KMS-11 (cell line): ENCODE data around the gene RPL12.

ENCODE experiments used
- H2AFZ ChIP-seq: fragments of 200-600 bp; sonication (generic); 2 replicates; pipeline ENCODE4 v1.6.1; 2016; ENCODE audit warnings: antibody characterized with exemption, mixed run types, low read depth
- H3K27ac ChIP-seq: fragments of 200-600 bp; sonication (generic); 2 replicates; pipeline ENCODE4 v1.6.1; 2016; ENCODE audit warnings: mild to moderate bottlenecking, mixed run types
- H3K27me3 ChIP-seq: fragments of 200-600 bp; sonication (generic); 2 replicates; pipeline ENCODE4 v1.6.1; 2017; ENCODE audit warnings: mild to moderate bottlenecking, low read depth, mixed run types, moderate library complexity; ENCODE audit not compliant: insufficient read depth
- H3K36me3 ChIP-seq: fragments of 200-600 bp; sonication (generic); 2 replicates; pipeline ENCODE4 v1.6.1; 2017; ENCODE audit warnings: mild to moderate bottlenecking, mixed run types; ENCODE audit not compliant: insufficient read depth
- H3K4me1 ChIP-seq: fragments of 200-600 bp; sonication (generic); 2 replicates; pipeline ENCODE4 v1.6.1; 2016; ENCODE audit warnings: mild to moderate bottlenecking, low read depth, mixed run types; ENCODE audit not compliant: poor library complexity, severe bottlenecking
- H3K4me2 ChIP-seq: fragments of 200-600 bp; sonication (generic); 2 replicates; pipeline ENCODE4 v1.7.0; 2016; ENCODE audit warnings: mild to moderate bottlenecking, mixed run types
- H3K4me3 ChIP-seq: fragments of 200-600 bp; sonication (generic); IDR thresholded peaks from 2 replicates; pipeline ENCODE4 v1.6.1; 2017; ENCODE audit warnings: low read depth, low read length, mixed read lengths; ENCODE audit not compliant: insufficient read depth
- H3K79me2 ChIP-seq: fragments of 200-600 bp; sonication (generic); 2 replicates; pipeline ENCODE4 v1.6.1; 2016; ENCODE audit warnings: low read depth, mixed run types; ENCODE audit not compliant: insufficient read depth
- H3K9ac ChIP-seq: fragments of 200-600 bp; sonication (generic); 2 replicates; pipeline ENCODE4 v1.6.1; 2016; ENCODE audit warnings: mild to moderate bottlenecking, mixed run types
- H4K20me1 ChIP-seq: fragments of 200-600 bp; sonication (generic); 2 replicates; pipeline ENCODE4 v1.6.1; 2016; ENCODE audit warnings: mild to moderate bottlenecking, mixed run types; ENCODE audit not compliant: insufficient read depth
- CTCF ChIP-seq: fragments of 200-600 bp; sonication (generic); conservative IDR thresholded peaks from 2 replicates; pipeline ENCODE4 v1.6.1; 2017; ENCODE audit warnings: low read depth, mild to moderate bottlenecking, antibody characterized with exemption, low read length, moderate library complexity, mixed read lengths

RPL12 gene

GRCh38 chr9:127421057-127421456 lies 30.1 kb downstream of the RPL12 start:
- H3K79me2 ChIP-seq, result peaks cover 17% of the 10 kb centered on the region
- no peaks in the 10 kb centered on the region for H4K20me1 ChIP-seq
- no peak for TF ChIP-seq CTCF
- no peak overlapping the region for H3K4me3 ChIP-seq
- no peak overlapping the region for H3K4me2 ChIP-seq
- no peaks in the 10 kb centered on the region for H3K36me3 ChIP-seq
- H2AFZ ChIP-seq, result no peak overlapping the region
- no peaks in the 10 kb centered on the region for H3K27me3 ChIP-seq
- no peak overlapping the region for H3K27ac ChIP-seq
- H3K9ac ChIP-seq, result no peak overlapping the region
- H3K4me1 ChIP-seq, result peaks cover 21% of the 10 kb centered on the region

GRCh38 chr9:127419348-127419747 lies 31.9 kb downstream of the RPL12 start:
- H3K4me2 ChIP-seq, result no peak overlapping the region

GRCh38 chr9:127418037-127418471 lies 33.2 kb downstream of the RPL12 start:
- no peak overlapping the region for H3K27ac ChIP-seq
- no peak overlapping the region for H3K4me2 ChIP-seq

More at GRCh38 chr9:127419348-127419747, 31.9 kb downstream of the RPL12 start:
- H3K4me3 ChIP-seq, result no peak overlapping the region
- no peak overlapping the region for H2AFZ ChIP-seq
- H3K27ac ChIP-seq, result no peak overlapping the region
- no peak for TF ChIP-seq CTCF
- no peaks in the 10 kb centered on the region for H3K27me3 ChIP-seq
- H3K4me1 ChIP-seq, result peaks cover 8% of the 10 kb centered on the region
- no peaks in the 10 kb centered on the region for H4K20me1 ChIP-seq
- no peak overlapping the region for H3K9ac ChIP-seq
- no peaks in the 10 kb centered on the region for H3K36me3 ChIP-seq
- no peaks in the 10 kb centered on the region; the same call in 1 of the 2 replicates for H3K79me2 ChIP-seq

GRCh38 chr9:127417131-127418036 lies 33.8 kb downstream of the RPL12 start:
- Histone ChIP-seq H4K20me1 (no peaks in the 10 kb centered on the region), H3K9ac (no peak overlapping the region), H3K4me1 (no peaks in the 10 kb centered on the region), H3K36me3 (no peaks in the 10 kb centered on the region), H3K79me2 (no peaks in the 10 kb centered on the region; the same call in 1 of the 2 replicates), H3K27ac (no peak overlapping the region), H3K27me3 (no peaks in the 10 kb centered on the region), H3K4me3 (no peak overlapping the region), H2AFZ (no peak overlapping the region), H3K4me2 (no peak overlapping the region)
- TF ChIP-seq CTCF, result no peak

More at GRCh38 chr9:127418037-127418471, 33.2 kb downstream of the RPL12 start:
- Histone ChIP-seq H4K20me1 (no peaks in the 10 kb centered on the region), H3K36me3 (no peaks in the 10 kb centered on the region), H3K4me3 (no peak overlapping the region), H3K27me3 (no peaks in the 10 kb centered on the region), H3K79me2 (no peaks in the 10 kb centered on the region; the same call in 1 of the 2 replicates), H3K4me1 (peaks cover 6% of the 10 kb centered on the region), H2AFZ (no peak overlapping the region), H3K9ac (no peak overlapping the region)
- peak; percentile 41 for TF ChIP-seq CTCF
